Left renal cortex interstitium (tissue), 4 donors: Measurements from ENCODE around the gene TIMM23B. TPM values are rescaled to one million over a fixed set of nuclear protein-coding genes. Genes with fewer than 3 reads are reported as not detected.
"Not testable (repeated sequence)": the region's sequence is repeated elsewhere in the genome, so short reads cannot be mapped to it uniquely, and the experiment has no call there.

ENCODE experiments used
- DNase-seq, 4 donors: peaks; one replicate each; pipeline ENCODE4 v3.0.0-alpha.2; 2013; ENCODE audit warnings: low read depth in 4 of 4, low spot score in 2 of 4, missing footprints in 1 of 4
- polyA plus RNA-seq, 4 donors: library from polyadenylated mRNA; unstranded; fragments of 120-200 nt; gene quantifications; one replicate each; pipeline ENCODE4 v1.2.1, GENCODE V29; 2013; ENCODE audit not compliant: insufficient read length in 4 of 4

TIMM23B gene, protein sequence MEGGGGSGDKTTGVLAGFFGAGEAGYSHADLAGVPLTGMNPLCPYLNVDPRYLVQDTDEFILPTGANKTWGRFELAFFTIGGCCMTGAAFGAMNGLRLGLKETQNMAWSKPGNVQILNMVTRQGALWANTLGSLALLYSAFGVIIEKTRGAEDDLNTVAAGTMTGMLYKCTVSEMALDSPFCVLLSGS
- 10 to 100 TPM; 10.4 to 22.1 (median 14.7) TPM for polyA plus RNA-seq

DNA sequence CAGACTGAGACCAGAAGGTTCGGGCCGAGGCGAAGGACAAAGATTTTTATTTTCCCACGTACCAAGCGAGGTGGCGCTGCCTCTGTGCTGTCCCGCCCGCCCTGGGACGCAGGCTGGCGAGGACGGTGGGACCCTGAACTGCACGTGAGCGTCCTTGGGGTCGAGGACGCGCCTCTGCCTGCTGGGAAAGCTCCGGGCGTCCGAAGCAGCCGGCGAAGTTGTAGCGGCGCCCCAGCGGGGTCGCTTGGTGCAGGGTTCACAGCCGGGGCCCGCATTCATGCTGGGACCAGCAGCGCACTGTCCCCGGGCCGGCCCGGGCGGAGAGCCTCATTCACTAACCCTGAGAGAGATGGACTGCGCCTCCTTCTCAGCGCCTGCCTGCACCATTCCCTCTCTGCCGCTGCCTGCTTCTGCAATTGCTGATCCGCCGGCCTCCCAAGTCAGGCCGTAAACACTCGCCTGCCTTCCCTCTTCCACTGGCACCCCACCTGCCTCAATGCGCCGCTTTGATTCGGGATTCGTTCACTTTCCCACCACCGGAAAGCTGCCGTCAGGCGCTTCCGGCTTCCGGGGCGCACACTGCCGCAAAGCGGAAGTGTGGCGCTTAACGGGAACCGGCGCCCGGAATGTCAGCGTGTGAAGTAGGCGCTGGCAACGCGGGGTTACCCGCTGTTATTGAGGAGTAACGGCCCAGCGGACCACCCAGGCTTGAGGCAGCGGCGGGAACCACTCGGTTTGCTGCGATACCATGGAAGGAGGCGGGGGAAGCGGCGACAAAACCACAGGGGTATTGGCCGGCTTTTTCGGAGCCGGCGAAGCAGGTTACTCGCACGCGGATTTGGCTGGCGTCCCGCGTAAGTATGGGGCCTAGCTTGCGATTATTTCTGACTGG is at the start of gene TIMM23B, which contains the start of gene PARG:
Gene TIMM23B (plus strand): TSS at position 607 of the 892 bp plus-strand sequence. CDS start 142 bp downstream, at position 749.
Gene PARG (minus strand): TSS at position 581 of the 892 bp plus-strand sequence. CDS start 302 bp downstream, at position 279.
- peak; percentile 27 to 74 (median 50) for DNase-seq

DNA sequence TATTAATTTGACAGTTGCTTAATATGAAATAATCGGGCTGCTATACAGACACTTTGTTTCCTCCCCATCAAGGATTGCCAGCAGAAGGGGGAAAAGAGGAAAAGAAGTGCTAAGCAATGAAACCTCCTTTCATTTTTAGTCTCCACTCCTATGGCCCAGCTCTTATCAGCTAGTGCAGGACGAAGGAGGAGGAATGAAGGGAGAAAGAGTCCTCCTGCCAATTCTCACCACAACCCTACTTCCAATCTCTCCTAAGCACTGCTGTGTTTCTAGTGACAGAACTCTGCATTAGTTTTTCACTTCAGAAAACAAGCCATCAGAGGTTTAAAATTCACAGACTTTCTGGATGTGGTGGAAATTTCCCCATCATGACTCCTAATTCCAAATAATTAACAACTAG is 41.9 kb upstream of the TIMM23B start:
- not testable (repeated sequence) for DNase-seq

DNA sequence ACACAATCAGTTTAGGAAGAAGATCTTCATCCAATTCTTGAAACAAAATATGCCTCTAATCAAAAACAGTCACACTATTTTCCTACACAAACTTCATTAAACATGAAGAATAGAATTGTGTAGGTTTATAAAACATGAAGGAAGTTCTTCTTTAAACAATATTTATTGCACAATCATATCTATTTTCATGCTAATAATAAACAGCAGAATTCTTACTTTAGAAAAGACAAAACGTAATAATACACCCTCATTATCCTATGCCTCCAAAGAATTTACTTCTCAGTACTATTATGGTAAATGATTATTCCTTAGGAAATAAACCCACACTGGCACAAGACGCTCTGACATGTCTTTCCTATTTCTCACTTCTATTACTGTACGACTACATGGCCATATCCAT is 41.4 kb upstream of the TIMM23B start:
- DNase-seq, result not testable (repeated sequence)

DNA sequence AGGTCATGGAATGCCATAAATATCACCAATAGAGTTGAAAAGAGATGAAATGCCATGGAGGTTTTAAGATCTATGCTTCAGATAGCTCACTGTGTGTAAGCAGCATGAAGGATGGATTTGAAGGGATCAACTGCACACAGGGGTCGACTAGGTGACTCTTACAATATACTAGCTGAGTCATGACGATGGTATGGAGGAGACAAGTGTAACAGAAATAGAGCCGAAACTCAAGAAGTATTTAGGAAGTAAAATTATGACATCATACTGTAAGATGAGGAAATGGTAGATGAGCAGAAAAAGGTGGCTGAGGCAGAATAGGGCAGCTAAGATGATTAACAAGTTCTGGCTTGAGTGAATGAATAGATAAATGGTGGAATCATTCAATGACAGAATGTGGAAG is 38.0 kb upstream of the TIMM23B start:
- not testable (repeated sequence) for DNase-seq

DNA sequence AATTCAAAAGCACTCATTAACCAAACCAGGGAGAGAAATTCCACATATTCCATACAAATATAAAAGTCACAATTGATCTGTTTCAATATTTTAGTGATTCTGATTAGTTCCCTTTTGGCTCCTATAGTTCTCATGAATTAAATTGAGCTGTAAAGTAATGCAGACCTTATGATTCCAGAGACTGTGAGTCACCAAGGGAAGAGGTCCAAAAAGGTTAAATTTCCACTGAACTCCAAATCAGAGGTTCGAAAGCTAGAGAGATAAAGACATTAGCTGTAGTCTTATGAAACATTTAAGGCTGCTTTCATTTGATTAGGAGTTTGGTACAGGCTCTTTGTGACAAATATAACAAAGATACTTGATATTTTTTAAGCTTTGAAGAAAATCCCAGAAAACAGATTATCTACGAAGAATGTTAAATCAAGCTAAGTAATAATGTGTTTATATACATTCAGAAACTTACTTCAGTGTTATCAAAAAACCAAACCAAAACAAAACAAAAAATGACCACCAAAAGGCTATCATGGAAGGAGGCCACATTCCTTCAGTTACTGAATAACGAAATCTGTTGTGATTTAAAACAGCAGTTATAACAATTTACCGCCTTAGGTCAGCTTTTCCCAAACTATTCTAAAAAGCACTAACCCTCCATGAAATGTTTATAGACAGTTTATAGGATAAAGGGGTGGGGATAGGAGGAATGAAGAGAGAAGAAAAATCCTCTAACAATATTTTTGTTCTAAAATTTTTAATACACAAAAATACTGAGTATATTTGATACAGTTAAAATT is 33.4 kb upstream of the TIMM23B start:
- not testable (repeated sequence) for DNase-seq

DNA sequence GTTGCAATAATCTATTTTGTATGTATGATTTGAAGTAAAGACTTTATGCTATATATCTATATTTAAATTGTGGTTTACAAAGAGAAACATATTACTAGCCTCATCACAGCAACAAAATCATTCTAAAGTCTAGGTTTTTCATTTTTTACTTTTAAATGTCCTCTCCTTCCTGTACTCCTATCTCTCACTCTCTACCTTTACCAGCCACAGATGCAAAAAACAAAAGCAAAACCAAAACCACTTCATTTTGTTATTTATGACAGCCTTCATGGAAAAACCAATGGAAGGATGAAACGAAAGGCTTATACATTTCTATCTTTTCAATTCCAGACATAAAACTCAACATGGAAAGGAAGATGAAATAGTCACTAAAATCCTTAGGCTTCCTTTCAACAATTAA is 31.6 kb upstream of the TIMM23B start:
- DNase-seq, result not testable (repeated sequence)

DNA sequence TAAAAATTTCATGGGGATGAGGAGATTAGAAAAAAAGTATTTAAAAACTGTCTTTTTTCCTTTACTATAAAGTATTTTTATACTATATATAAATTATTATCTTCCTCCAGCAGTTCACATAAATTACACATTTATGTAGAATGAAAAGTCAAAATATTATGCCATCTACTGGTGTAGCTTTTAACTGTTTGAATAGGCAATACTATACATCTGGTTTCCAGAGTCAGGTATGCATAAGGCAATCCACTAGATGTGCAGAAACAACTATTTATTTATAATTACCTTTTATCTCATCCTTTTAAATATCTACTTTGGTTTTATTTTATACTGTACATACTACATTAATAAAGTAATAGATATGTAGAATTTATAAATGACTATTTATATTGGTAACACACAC is 25.4 kb upstream of the TIMM23B start:
- DNase-seq, result not testable (repeated sequence)

DNA sequence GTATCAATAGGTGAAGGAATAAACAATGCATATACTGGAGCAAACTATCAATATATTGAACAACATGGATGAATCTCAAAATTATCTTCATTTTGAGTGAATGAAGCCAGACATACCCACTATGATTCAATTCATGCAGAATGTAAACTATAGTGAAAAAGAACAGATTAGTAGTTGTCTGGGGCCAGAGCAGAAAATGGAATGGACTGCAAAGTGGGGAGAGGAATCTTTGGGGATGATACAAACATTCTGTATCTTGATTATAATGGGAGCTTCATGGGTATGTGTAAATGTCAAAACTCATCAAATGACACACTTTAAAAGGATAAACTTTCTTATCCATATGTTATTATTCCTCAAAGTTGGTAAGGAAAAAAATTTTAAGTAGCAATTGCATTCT is 23.9 kb upstream of the TIMM23B start:
- not testable (repeated sequence) for DNase-seq

DNA sequence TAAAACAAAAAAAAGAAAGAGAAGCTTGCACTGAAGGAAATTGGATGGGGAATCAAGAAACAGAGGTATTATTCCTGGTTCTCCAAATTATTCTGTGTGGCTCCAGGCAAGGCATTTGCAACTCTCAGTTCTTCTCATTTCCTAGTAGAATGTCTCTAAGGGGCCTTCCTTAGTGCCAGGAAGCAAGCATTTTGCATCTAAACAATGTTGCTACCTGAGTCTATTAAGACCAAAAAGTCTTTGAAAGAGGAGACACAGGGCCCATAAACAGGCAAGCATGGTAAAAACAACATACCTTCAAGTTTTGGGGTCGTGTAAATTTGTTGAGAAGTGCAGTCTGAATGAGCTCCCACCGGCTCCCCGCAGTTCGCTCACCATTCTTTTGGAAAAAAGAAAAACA is 19.8 kb upstream of the TIMM23B start:
- DNase-seq, result not testable (repeated sequence)

DNA sequence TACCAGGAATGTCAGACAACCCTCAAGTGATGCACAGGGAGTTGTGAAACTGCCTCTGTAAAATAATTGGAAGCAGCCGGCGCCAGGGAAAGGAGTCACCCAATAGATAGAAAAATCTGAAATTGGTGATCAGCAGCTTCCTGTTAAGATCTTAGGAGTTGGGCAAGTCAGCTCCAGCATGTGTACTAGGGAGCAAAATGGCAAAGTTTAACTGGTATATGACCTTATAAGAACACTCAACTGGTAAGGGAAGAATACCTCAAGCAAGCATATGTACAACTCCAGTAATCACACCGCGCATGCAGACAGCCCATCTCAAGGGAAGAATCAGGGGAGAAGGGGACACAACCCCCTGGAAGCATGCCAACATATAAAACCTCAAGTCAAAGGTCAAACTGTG is 18.3 kb upstream of the TIMM23B start:
- not testable (repeated sequence) for DNase-seq

DNA sequence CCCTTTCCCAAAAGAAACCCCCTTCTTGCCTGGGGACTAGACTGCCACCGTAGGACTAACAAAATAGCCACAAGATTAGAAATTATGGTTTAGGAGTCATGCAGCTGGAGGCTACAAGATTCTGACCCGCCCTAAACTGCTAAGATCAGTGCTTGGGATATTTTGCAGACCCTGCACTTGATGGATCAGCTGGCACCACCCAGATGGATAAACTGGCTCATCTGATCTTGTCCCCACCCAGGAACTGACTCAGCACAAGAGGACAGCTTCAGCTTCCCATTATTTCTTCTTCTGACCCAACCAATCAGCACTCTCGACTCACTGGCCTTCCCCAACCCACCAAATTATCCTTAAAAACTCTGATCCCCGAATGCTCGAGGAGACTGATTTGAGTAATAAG is 10.6 kb upstream of the TIMM23B start:
- not testable (repeated sequence) for DNase-seq

DNA sequence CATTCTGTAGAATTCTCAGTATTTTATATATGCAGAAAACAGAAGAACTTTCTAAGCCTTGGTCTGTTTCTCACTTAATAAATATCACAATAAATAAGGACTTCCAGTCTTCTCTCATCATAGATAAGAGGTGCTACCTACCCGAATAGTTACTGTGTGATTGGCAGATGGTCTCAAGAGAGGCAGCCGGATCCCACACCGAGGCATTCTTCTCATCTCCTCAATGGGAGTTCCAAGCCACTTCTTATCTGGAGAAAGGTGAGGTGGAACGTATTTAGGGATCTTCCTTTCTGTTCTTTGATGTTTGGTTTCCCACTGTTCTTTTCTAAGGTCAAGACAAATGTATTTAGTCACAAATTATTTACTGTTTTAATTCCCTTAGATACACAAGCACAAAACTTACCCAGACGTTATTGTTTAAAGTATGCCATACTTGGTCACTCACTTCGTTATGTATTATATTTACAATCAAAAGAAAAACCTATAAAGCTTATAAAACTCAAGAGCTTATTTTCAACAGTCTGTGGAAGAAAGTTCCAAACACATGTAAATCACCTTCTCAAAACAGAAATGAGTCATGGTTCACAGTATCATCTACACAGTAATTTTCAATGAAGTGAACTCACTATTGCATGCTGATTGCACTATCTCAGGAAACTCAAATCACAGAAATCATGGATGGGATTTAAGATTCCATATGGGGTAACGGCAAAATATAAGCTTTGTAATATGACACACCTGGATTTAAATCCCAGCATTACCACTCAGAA is 9.7 kb upstream of the TIMM23B start:
- not testable (repeated sequence) for DNase-seq

DNA sequence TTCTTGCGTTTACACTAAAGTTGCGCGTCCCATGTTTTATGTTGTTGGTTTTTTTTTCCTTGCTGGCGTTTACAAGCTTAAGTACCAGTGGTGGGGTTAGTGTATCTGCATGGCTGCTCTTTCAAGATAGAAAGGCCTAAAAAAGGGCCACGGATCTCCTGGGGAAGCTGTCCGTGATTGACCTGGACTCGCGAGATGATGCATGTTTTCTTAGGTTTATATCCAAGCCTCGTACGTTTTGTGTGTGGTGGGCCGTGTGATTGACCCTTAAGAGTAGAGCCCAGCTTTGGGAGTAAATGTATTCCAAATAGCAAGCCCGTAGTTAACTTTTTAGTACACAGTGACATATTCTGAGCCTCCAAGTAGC is 469 bp downstream of the TIMM23B start:
- not testable (repeated sequence) for DNase-seq

DNA sequence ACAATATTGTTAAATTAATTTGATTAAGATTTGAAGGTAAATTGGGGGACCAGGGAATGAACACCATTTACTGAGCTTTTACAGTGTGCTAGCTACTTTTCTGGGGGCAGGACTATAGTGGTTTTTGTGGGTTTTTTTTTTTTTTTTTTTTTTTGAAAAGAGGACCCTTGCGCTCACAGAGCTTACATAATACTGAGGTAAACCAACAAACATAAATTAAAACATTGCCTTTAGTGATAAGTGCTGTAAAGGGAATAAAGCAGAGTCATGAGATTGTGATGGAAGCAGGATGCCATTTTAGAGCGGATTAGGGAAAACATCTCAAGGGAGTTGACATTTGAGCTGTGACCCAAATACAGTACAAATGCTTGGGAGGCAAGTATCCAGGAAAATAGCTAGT is 1.8 kb downstream of the TIMM23B start:
- not testable (repeated sequence) for DNase-seq

DNA sequence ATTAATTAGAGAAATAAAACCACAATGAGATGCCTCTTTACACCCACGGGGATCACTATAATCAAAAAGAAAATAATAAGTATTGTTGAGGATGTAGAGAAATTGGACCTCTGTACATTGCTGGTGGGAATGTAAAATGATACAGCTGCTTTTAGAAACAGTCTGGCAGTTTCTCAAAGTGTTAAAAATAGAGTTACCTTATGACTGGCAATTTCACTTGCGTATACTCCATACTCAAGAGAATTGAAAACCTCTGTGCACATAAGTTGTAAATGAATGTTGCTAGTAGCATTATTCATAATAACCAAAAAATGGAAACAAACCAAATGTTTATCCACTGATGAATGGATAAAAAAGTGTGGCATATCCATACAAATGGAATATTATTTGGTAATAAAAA is 6.3 kb downstream of the TIMM23B start:
- DNase-seq, result not testable (repeated sequence)

DNA sequence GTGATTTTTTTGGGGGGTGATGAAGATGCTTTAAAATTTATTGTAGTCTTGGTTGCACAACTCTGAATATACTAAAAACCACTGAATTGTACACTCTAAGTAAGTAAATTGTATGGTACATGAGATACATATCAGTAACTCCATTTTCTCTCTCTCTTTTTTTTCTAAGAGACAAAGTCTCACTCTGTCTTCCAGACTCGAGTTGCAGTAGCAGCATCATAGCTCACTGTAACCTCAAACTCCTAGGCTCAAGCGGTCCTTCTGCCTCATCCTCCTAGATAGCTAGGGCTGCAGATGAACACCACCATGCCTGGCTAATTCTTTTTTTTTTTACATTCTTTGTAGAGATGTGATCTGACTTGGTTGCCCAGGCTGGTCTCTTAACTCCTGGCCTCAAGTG is 6.9 kb downstream of the TIMM23B start:
- not testable (repeated sequence) for DNase-seq

DNA sequence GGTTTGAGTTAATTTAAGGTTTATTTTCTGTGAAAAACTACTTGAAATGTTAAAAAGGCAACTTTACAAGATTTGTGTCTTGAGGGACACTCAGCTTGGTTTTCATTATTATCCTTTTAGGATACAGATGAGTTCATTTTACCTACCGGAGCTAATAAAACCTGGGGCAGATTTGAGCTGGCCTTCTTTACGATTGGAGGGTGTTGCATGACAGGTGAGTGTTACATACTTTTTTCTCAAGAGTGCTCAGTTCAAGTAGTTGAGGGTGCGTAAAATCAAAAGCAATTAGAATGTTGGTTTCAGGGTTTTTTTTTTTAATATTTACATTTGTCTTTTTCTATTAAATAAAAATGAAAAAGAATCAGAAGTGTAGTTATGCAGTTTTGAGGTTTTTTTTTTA is 10.2 kb downstream of the TIMM23B start:
- not testable (repeated sequence) for DNase-seq

DNA sequence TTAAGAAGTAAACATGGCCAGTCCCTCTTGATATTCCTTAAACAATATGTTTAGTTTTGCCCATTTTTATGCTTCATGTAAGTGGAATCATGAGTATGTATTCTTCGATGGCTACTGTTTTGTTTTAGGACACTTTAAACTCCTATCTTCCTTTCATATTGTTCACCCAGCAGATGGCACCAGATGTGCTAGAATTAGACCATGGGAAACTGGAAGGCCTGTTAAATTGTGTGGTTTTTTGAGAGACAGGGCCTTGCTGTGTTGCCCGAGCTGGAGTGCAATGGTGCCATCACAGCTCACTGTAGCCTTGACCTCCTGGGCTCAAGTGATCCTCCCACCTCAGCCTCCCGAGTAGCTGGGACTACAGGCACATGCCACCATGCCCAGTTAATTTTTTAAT is 11.3 kb downstream of the TIMM23B start:
- DNase-seq, result not testable (repeated sequence)

DNA sequence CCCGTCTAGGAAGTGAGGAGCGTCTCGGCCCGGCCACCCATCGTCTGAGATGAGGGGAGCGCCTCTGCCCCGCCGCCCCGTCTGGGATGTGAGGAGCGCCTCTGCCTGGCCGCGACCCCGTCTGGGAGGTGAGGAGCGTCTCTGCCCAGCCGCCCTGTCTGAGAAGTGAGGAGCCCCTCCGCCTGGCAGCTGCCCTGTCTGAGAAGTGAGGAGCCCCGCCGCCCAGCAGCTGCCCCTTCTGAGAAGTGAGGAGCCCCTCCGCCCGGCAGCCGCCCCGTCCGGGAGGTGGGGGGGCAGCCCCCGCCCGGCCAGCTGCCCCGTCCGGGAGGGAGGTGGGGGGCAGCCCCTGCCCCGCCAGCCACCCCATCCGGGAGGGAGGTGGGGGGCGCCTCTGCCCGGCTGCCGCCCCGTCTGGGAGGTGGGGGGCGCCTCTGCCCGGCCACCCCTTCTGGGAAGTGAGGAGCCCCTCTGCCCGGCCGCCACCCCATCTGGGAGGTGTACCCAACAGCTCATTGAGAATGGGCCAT is 28.5 kb downstream of the TIMM23B start:
- not testable (repeated sequence) for DNase-seq

DNA sequence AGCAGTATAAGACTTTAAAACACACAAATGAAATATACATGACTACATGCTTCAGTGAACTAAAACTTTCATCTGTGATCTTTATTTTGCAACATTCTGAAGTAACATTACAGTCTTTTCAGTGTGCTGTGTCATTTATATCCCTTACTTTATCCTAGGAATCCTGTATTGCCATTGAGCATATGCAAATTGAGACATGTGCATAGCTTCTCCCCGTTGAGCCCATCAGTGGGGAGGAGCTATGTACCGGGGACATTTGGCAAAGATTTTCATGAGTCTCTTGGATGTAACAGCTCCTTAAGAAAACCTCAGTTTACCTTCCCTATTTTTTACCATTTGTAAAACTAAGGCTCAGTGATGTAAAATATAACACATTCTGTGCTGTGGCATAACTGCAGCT is 29.6 kb downstream of the TIMM23B start:
- not testable (repeated sequence) for DNase-seq
